ENCODE results near the gene MYL3. TPM values are rescaled to one million over a fixed set of nuclear protein-coding genes. Genes with fewer than 3 reads are reported as not detected.

MYL3 gene
- total RNA-seq, 1 donor from 2014 or later, result not detected

DNA sequence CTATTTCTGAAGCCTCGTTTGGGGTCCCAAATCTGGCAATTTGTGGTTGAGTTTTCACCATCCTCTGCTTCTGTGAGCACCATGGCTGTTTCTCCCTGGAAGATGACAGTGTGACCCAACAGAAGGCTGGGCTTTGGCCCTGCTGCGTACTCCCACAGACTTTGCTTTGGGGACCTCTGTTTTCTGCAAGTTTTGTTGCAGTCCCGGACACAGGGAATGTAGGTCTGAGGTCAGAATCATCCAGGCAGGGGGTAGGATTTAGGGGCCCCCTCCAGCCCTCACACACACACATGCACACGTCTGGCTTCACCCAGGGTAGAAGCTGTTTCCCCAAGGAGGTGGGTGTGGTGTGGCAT, 20.6 kb upstream of the MYL3 start:
- intact Hi-C loops (cut with micrococcal nuclease), result no loop called here

DNA sequence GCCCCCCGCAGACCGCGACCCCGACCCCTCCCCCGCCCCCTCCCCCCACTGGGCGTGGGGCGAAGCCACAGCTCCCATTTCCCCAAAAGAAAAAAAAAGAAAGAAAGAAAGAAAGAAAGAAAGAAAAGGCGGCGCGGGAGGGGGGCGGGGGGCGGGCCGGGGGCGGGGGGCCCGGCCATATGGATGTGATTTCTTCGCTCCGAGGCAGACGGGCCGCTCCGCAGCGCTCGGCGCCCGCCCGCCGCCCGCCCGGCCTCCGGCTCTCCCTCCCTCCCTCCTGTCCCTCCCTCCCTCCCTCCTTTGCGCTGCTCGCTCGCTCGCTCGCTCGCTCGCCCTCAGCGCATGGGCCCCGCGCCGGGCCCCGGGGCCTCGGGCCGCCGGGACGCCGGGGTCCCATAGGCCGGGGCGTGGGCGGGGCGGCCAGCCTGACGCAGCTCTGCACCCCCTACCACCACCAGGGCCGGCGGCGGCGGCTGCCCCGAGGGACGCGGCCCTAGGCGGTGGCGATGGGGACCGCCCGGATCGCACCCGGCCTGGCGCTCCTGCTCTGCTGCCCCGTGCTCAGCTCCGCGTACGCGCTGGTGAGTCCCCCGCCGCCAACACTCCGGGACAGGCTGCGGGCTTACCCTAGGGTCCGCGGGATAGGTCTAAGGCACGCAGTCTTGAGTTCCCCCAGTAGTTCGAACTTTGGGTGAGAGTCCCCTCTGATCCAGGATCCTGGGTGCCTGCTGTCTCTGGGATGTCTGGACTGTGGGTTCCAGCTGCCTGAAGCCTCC, 20.0 kb upstream of the MYL3 start:
- intact Hi-C loops (cut with micrococcal nuclease), result no loop called here

DNA sequence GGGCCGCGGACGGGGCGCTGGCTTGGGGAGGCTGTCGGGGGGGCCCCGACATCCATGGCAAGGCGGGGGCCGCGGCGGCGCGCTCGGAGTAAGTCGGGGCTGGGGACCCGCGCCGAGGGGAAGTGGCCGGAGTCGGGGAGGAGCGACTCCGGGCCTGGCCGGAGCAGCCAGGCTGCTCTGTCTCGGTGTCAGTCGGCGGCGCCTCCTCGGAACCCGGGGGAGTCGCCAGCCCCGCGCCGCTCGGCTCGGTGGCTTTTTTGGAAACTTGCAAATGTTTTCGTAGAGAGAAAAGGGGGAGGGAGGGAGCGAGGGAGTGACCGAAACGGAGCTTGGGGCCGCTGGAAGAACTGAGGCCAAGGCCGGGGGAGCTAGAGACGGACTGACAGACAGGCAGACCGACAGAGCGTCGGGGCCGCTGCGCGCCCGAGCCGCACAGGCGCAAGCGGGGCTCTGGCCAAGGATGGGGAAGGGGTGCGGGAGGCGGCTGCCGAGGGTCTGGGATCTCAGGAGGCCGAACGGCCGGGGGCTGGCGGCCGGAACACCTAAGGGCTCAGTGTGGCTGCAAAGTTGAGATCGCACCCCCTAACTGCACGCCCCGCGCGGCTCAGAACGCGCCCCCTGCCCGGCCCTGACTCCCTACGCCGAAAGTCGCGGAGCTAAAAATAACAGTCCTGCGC, 19.3 kb upstream of the MYL3 start:
- intact Hi-C loops (cut with micrococcal nuclease), result no loop called here

DNA sequence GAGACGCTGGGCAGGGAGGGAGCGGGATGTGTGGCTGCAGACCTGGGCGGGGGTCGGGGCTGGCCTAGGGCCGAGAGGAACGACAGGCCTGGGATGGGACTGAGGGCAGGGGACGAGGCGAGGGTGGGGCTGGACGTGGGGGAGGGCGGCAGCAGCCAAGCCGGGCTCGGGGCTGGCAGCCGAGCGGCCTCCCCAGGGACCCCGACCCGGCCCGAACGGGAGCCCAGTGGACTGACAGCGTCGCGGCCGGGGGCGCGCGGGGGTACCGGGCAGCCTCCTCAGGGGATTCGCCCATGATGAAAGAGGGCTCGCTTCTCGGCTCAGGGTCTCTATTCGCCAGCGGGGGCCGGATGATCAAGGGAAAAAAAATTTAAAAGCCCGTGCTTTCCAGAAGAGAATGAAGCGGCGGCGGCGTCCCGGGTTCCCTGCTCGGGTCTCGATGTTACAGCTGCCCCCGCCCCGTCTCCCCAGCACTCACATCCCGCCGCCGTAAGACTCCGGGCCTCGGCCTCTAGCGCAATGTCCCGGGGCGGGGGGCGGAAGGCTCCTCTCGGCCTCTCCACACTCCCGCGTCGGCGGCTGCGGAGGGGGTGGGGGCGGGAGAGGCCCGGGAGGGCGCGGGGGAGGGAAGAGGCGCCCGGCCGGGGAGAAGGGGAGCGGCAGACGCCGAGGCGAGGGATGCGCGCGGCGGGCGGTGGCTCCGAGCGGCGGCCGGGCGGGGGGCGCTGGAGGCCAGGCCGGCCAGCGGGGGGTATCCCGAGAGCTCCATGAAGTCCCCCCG, 18.5 kb upstream of the MYL3 start:
- intact Hi-C loops (cut with micrococcal nuclease), result no loop called here

DNA sequence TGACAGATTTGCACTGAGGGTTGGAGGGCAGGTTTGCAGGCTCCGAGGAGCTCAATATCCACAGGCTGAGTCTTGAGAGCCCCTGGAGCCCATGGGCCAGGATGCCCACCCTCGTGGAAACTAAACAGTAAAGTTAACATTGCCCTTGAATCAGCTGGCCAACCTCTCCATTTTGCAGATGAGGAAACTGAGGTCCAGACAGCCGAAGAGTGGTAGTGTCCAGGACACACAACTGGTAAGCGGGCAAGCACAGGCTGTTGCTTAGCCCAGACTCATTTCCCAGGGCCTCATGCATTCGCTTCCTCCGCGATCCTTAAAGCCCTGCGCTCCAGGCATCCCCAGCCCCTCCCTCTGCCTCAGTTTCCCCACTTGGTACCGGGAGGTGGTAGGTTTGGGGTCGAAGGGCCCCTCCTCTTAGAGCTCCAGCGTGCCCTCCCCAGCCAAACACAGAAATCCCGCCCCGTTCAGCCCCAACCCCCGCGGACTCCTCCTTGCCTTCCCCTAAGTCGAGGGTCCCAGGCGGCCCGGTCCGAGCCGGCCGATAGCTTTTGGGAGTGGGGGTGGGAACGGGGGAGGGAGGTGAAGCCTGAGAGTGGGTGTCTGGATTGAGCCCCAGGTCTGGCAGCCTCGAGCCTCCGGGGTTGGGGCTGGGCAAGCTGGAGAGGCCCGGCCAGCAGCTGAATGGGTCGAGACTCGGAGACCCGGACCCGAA, 17.8 kb upstream of the MYL3 start:
- intact Hi-C loops (cut with micrococcal nuclease), result no loop called here

DNA sequence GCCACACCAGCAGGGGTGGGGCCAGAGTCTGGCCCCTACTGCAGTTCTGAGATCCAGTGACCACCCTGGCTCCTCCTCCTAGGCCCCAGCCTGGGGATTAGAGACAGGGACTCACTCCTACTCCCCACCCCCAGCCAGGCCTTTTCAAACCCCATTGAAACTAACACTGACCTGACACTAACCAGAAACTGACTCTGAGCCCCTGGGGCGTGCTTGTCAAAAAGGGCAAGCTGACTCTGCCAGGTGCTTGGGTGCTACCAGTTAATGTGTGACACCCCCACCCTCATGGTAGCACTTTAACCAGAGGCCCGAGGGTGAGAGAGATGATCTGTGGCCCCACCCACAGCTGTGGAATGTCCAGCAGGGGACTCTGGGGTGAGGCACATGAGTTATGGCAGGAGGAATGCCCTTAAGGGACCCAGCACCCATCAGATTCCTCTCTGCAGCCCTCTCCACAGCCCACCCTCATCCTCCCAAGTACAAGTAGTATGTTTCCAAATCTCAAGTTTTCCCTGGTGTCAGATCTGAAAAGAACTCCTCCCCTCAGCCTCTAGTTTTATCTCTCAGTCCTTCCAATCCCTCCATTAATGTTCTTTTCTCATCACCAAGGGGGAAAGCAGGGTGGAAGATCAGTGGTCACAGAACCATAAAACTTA, 15.7 kb upstream of the MYL3 start:
- intact Hi-C loops (cut with micrococcal nuclease), result no loop called here

DNA sequence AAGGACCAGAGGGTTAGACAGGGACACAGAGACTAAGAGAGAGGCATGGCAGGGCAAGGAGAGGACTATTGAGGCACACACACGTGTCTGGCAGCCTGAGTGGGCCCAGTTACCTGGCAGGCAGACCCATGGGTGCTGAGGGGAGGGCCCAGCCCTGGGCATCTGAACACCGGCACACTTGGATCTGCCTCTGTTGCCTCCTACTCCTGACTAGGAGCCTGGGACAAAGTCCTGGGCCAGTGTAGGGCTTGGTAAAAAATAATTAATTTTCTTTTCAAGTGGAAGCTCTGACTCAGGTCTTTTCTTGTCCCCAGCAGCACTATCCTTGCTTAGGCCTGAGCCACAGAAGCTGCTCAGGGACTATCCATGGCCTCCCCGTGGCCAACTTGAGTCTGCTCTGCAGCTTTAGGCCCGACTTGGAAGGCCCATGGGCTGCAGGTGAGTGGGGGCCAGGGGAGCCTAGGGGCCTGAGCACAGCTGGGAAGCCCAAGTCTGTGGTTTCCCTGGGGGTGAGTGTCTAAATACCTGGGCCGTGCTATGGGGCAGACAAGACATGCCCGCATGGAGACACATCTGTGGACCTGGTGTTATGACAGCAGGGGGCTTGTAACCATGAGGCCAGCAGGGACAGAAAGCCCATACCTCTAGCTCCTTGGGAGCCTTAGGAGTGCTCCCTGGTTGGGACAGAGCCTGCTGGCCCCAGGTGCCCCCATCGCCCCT, 14.3 kb upstream of the MYL3 start, which contains the start of gene PTH1R:
Gene PTH1R, plus strand, starts transcription at position 316 of the 720 bp plus-strand sequence. CDS start 5,839 bp downstream, outside the sequence.
- intact Hi-C loops (cut with micrococcal nuclease), result no loop called here

DNA sequence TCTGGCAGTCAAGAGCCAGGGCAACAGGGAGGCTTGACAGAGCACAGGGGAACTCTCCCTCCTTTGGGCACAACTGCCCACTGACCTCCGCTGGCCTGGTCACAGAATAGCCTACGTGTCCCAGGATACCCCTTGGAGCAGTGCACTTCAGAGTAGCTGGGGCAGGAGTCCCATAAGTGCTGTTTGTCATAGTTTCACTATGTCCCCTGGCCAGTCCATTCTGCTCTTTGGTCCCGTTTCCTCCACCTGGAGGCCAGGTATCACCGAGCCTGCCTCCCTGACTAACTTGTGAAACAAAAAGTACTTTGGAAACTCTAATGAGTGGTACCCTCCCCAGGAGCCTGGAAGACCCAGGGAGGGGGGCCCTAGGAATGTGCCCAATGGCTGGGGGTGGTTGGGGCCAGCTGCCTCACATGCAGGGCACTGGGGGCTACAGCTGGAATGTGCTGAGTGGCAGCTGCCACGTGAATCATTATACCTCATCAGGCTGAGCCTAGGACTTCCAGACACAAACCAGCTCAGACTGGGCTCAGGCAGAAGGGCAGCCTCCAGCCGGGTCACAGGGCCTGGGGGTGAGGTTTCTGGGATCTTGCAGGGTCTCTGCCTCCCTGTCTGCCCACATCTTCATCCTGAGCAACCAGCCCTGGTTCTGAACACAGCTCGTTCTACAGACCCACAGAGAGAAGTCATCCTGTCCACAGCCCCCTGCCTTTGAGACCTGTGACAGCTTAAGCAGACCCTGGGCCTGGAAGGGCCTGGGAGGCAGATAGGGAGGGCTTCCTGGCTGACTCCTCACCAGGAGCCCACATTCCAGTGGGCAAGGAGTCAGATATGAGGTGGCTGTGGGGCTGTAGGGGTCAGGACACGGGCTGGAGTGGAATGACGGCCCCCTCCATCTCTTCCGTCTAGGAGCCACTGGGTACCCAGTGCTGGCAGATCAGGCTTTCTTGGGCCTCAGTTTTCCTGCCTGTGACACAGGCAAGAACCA, 13.4 kb upstream of the MYL3 start:
- intact Hi-C loops (cut with micrococcal nuclease), result no loop called here

DNA sequence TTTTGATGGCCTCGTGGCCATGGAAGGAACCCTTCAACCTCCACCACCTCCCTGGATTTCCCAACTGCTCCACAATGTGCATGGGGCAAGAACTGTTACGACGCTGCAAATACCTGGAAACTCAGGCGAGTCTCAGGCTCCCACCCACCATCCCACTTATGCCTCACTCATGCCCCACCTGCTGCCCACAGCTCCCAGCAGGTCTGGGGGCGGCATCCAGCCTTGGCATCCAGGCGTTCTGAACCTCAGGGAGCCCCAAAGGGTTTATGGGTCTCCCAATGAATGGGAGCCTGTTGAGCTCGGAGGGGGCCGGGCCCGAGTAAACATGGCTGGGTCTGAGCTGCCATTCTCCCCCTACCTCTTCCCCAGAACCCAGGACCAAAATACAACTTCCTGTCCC, 12.3 kb upstream of the MYL3 start:
- intact Hi-C loops (cut with micrococcal nuclease), result no loop called here

DNA sequence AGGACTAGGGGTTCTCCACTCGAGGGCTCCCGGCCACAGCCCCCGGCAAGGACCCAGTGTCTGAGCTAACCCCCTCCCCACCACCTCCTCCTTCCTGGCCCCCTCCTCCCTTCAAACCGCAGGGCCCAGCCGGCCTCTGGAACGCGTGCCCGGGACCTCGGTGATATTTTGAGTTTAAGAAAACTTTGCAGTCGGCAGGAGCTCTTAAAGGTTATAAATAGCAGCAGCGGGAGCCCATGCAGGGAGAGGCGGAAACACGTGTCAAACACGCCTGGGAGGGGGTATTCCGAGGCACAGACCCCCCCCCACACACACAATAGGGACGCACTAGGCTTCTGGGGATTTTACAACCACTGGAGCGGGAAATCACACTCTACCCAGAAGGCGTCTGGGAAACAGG, 11.2 kb upstream of the MYL3 start:
- intact Hi-C loops (cut with micrococcal nuclease), result no loop called here

DNA sequence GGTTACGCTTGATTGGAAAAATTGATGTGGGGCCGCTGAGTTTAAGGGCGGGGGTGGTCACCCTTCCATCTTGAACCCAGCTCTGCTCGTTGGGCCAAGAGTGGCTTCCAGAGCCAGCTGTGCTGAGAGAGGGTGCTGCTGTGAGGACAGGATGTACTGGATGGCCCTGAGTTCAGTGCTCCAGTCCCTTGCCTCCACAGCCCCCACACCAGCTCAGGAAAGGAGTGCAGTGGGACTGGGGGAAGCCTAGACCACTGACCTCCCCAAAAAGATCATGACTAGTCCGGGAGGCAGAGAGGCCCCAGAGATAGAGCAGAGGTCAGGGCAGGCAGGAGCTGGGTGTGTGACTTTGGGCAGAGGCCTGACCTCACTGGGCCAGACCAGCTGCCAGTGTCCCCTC, 10.3 kb upstream of the MYL3 start:
- intact Hi-C loops (cut with micrococcal nuclease), result no loop called here

DNA sequence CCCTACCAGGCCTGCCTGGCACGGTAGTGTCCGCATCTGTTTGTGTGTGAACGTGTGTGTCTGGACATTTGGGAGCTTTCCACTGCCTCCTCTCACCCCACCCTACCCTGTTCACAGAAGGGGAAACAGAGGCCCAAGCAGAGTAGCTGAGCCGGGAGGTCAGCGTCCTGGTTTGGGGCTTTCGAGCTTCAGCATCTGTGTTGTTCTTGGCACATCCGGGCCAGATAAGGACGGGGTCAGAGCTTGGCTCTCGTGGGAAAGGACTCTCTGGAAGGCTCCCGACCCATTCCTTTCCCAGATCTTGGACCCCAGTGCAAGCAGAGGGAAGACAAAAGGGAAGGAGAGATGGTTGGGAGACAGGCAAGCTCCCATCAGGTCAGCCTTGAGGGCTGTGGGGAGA, 8.0 kb upstream of the MYL3 start:
- intact Hi-C loops (cut with micrococcal nuclease), result no loop called here

DNA sequence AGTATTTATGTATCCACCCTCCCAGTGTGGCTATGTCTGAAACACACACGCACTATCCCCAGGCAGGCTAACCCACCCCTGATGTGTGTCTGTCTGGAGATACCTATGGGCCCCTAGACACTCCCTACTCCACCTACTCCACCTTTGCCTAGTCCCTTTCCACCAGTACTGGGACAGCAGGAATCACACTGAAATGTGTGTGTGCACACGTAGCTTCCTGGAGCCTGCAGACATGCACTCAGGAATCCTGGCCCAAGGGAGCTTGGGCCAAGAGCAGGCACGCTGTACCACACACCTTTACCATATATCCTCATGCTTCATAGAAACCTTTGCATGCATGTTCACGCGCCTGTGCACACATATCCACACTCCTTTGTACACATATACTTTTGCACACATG, 7.4 kb upstream of the MYL3 start:
- intact Hi-C loops (cut with micrococcal nuclease), result no loop called here

DNA sequence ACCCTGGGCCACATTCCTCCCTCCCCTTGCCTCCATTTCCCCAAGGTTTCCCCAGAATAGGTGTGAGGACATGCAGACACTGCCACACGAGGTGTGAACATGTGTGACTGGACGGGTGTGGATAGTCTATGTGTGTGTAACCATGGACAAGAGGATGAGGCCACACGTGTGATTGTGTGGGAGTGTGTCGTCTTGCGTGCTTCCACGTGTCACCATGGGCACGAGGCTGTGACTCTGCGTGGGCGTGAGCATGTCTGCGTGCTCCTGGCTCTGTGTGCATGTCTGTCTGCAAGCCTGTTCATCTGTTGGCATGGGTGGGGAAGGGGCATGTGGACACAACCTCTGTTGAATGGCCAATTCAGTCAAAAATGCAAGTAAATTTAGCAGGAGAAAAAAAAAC, 6.2 kb upstream of the MYL3 start:
- intact Hi-C loops (cut with micrococcal nuclease), result no loop called here

DNA sequence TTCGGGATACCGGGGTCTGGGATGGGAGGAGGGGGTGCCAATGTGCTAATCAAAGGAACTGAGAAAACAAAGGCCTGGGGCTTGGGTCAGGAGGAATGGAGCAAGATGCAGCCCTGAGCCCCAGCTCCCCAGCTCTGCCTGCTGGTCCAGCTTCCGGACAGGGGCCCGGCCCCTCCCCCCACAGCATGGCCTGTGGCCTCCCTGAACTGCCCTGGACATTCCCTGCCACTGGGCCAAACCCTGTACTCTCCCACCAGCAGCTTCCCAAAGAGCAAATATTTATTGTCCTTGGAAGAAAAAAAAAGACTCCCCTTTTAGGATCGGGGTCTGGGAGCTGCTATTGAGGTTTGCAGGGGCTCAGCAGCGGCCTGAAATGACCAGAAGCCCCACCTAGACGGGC, 5.7 kb upstream of the MYL3 start:
- intact Hi-C loops (cut with micrococcal nuclease), result no loop called here

DNA sequence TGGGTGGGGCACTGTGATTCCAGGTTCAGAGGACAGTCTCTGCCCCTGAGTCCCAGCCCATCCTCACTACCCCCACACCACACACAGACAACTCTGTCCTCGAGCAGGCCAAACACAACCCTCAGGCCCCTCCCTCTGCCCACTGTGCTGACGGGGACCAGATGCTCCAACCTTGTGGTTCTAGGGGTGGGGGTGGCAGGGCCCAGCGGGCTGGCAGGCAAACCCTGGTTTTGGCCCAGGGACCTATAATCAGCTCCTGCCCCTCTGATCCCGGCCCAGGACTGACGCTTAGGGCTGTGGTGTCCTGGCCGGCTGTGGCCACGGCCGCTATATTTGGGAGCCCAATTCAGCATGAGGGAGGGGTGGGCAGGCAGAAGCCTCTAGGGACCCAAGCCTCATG, 5.0 kb upstream of the MYL3 start:
- intact Hi-C loops (cut with micrococcal nuclease), result no loop called here

DNA sequence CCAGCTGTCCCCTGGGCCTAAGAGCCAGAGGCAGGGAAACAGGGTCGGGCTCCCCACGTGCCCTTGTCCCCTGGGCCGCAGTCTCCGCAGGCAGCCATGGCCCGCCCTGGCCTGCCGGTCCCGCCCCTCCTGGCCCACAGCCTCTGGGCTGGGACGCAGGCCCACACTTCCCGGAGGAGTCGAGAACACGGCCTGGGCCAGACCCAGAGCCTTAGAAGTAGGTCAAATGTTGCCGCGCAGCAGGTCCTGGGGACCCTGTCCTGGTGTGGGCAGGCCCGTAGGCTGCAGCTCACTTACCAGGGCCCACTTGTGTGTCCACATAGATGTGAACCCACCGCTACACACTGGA, 4.3 kb upstream of the MYL3 start:
- intact Hi-C loops (cut with micrococcal nuclease), result loop anchor here (2.0 kb wide), 1 partner anchor 457 kb away; no protein-coding TSS in a partner anchor

DNA sequence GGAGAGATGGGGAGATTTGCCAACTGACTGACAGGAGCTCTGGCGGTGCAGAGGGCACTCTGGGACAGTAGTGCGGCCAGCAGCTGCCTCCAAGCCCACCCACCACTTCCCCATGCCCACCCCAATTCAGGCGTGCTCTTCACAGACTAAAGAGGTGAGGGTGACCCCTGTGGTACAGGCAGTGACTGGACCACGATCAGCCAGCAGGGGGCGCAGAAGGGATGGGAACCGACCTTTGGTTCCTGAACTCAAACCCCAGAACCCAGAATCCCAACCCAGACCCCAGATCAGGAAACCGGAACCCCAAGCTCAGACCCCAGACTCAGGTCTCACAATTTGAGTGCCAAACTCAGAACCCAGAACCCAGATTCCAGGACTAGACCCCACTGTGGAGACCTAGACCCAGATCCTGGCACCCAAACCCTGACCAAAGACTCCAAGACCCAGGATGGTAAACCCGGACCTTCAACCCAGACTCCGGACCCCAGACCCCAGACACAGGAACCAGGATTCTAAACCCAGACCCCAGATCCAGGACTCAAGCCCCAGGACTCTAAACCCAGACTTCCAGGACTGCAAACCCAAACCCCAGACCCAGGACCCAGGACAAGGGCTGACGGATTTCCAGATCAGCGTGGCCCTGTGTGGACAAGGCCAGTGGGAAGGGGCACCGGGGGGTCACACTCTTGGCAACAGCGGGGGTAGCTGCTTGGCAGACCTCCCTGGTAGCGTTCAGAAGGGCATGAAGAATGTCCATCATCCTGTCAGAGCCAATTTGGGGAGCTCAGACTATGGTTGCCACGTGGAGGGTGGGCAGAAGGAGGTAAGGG, 3.7 kb upstream of the MYL3 start:
- intact Hi-C loops (cut with micrococcal nuclease), result loop anchor here (1.0 to 2.0 kb wide), 3 partner anchors 28 to 458 kb away; no protein-coding TSS in a partner anchor

Data from T-helper 2 cell treated with Interferon-gamma antibody and Interleukin-4, amounts not matched to agents 100 ng/mL and 5 ng/mL, for 36 hours (primary cell).